Medulla oblongata (tissue), 1 donor: ENCODE results near the gene DHRSX.
"Not testable (repeated sequence)": the region's sequence is repeated elsewhere in the genome, so short reads cannot be mapped to it uniquely, and the experiment has no call there.

Source experiments
- DNase-seq: peaks from one replicate; pipeline ENCODE4 v3.0.0-alpha.2; 2015; ENCODE audit errors: extremely low spot score

DHRSX gene

DNA sequence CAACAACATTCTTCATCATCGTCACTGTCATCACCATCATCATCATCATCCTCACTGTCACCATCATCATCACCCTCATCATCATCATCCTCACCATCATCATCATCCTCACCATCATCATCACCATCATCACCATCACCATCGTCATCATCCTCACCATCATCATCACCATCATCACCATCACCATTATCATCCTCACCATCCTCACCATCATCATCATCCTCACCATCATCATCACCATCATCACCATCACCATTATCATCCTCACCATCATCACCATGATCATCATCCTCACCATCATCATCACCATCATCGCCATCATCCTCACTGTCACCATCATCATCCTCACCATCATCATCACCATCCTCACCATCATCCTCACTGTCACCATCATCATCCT lies 18.9 kb upstream of the DHRSX start:
- DNase-seq = not testable (repeated sequence)

DNA sequence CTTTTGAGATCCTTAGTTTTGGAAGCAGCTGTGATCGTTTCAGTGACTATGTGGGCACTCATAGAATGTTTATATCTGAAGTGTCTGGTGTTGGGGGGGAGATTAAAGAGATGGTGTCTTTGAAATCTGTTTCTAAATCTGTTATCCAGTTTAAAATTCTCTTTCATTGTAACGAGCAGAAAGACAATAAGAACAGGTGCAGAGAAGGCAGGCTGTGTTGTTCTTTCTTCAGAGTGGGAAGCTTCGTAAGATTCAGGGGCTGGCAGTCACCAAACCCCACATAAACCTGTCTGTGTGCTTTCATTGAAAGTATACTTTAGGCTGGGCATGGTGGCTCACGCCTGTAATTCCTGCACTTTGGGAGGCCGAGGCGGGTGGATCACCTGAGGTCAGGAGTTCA lies 16.3 kb upstream of the DHRSX start:
- no peak for DNase-seq

DNA sequence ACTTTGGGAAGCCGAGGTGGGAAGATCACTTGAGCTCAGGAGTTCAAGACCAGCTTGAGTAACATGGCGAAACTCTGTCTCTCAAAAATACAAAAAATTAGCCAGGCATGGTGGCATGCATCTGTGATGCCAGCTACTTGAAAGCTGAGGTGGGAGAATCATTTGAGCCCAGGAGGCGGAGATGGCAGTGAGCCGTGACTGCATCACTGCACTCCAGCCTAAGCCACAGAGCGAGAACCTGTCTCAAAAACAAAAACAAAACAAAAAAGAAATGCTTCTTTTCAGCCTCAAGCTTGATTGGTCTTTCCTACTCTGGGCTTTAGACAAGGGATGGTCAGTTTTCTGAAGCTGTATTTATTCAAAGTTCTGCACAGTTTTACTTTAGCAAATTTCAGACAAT lies 15.8 kb upstream of the DHRSX start:
- DNase-seq = no peak

GRCh38 chrX:2514131-2514530 lies 13.4 kb upstream of the DHRSX start:
- DNase-seq = no peak

GRCh38 chrX:2513121-2513664 lies 12.4 kb upstream of the DHRSX start:
- no peak for DNase-seq

- DNase-seq = no peak
These were observed 11.7 kb upstream of the DHRSX start for GRCh38 chrX:2512501-2512900.

GRCh38 chrX:2511326-2511725 lies 10.6 kb upstream of the DHRSX start:
- no peak for DNase-seq

GRCh38 chrX:2508648-2509335 lies 8.0 kb upstream of the DHRSX start:
- no peak for DNase-seq

- no peak for DNase-seq
These were observed 7.3 kb upstream of the DHRSX start for GRCh38 chrX:2507904-2508627.

DNA sequence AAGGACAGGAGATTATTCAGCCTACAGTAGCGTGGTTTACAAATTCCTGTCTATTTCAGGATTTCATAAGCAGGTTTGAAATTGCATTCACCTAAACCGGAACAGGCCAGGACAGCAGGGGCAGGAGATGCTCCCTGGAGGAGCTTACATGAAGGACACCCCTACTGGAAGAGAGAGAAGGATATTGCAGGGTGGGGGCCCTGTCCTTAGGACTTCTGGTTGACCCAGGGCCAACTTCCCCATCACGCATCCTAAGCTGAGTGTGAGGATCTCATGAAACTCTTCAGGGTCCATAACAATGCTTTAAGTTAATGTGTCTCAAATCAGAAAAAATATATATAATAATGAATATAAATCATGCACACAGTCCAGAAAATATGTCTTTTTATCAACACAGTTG lies 6.4 kb upstream of the DHRSX start:
- no peak for DNase-seq

- DNase-seq = not testable (repeated sequence)
These were observed 4.6 kb upstream of the DHRSX start for GRCh38 chrX:2505341-2505740.

- no peak for DNase-seq
These were observed 4.0 kb upstream of the DHRSX start for GRCh38 chrX:2504706-2505332.

DNA sequence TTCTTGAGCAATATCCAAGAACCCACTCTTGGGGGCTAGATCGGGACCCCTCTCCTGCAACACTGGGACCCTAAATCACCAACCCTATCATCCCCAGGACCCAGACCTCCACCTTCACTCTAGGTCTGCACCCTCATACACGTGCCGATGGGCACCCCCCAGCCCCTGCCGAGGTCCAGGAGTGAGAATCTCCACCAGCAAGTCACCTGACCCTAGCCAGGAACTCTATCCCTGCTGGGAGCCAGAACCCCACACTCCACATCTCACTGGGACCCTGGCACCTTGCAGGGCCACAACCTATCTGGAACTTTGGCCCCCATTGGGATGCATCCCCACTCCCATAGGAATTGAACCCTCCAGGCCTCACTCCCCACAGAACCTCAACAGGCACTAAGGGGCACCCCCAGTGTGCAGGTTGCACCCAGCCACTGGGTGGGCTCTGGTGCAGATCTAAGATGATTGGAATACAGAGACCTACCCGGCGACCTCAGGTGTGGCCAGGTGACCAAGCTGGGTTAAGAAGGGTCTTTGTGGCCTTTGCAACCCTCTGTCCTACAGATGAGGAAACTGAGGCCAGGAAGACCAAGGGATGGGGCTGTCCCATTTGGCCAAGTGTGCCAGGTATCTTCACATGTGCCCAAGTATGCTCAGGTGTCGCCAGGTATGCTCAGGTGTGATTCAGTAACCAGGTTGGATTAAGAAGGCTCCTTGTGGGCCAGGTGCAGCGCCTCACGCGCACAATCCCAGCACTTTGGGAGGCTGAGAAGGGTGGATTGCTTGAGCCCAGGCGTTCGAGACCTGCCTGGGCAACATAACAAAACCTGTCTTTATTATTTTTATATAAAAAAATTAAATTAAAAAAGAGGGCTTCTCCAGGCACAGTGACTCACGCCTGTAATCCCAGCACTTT lies 3.1 kb upstream of the DHRSX start:
- no peak for DNase-seq

- DNase-seq = no peak
These were observed 2.1 kb upstream of the DHRSX start for GRCh38 chrX:2502668-2503519.

GRCh38 chrX:2502120-2502667 lies 1.4 kb upstream of the DHRSX start:
- no peak for DNase-seq

GRCh38 chrX:2501559-2502102 lies 855 bp upstream of the DHRSX start:
- DNase-seq = no peak

DNA sequence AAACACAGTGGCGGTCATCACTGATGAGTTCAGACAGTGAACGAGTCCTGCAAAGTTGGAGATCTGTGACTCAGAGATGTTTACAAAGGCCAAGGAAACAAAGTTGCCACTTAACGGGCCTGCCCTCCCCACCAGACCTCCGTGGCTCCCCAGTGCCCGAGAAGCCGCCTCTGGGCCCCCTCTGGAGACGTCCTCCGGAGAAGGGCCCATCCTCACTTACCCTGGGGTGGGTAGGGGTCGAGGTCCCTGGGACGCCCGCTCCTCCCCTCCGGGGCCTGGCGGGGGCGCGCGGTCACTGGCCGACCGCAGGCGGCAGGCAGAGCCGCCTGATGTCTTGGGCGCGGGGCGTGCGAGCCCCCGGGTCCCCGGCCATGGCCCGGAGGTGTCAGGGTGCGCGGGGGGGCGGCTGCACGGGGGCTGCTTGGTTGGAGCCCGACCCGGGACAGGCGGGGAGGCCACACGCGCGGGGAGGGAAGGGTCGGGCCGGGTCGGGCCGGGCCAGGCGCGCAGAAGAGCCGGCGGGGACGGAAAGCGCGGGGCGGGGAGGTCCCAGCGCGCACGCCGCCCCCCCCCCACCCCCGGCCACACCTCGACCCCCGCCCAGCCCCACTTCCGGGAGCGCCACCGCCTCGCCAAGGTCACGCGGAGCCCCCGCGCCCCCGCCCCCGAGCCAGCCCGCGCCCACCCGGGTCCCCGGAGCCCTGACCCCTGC lies 529 bp downstream of the DHRSX start:
- peak; percentile 28 for DNase-seq

DNA sequence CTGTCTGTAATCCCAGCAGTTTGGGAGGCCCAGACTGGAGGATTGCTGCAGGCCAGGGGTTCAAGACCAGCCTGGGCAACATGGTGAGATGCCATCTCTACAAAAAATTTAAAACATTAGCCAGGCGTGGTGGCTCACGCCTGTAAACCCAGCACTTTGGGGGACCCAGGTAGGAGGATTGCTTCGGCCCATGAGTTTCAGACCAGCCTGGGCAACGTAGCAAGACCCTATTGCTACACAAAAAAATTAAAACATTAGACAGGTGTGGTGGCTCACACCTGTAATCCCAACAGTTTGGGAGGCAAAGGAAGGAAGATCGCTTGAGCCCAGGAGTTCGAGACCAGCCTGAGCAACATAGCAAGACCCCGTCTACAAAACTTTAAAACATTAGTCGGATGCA lies 1.3 kb downstream of the DHRSX start:
- DNase-seq = no peak

- peak; percentile 68 for DNase-seq
These were observed 1.9 kb downstream of the DHRSX start for GRCh38 chrX:2498781-2499302.
